ENCODE measurements around the gene ZNF236. TPM values are rescaled to one million over a fixed set of nuclear protein-coding genes. Genes with fewer than 3 reads are reported as not detected.

ZNF236 gene
- total and polyA plus RNA-seq, 2 of the 13 experiments (the other 11 are each of a cell fraction or from before 2014, with no cell fraction given), result 3.0 to 7.2 TPM

GRCh38 chr18:76997951-76998808, 175.8 kb downstream of the ZNF236 start:
- TF ChIP-seq HMGXB4 (CRISPR knock-in tag; IDR thresholded peaks at IDR 0.05; ENCODE audit: borderline replicate concordance in 1 of 2, low read depth in 1 of 2) (no peak), ZNF543 (CRISPR knock-in tag; IDR thresholded peaks at IDR 0.05) (no peak), POLR2AphosphoS2 (IDR thresholded peaks at IDR 0.05; ENCODE audit: low read depth, low read length) (no peak)
- WGBS (ENCODE audit: low lambda C conversion rate), result 78% methylated on average over 37 of the region's 38 CpGs
- peaks cover 28% of the 10 kb centered on the region for H3K4me1 ChIP-seq (ENCODE audit: insufficient read depth, low read length)
- no peak overlapping the region for H3K27ac ChIP-seq (ENCODE audit: extremely low read length, insufficient read depth, low read length)
- ChIA-PET POLR2A (no interaction called here), CTCF (ENCODE audit: low intra/inter-chr PET ratio, low total read pairs) (no interaction called here)
- no peak for FAIRE-seq
- in situ Hi-C loops (cut with HindIII; ENCODE audit: extremely low pct_ligation_motif_present, low pct_unique_long_range_greater_than_20kb), result loop anchor here (10.0 kb wide), 2 partner anchors 207 to 657 kb away; no protein-coding TSS in a partner anchor
- no peaks in the 10 kb centered on the region; a peak in 1 of 5 replicates for H3K27me3 ChIP-seq (ENCODE audit: control insufficient read depth in 1 of 2, insufficient read depth in 2 of 2, low read length in 2 of 2)
- H3K79me2 ChIP-seq (ENCODE audit: insufficient read depth, low read length), result no peaks in the 10 kb centered on the region
- H3K9ac ChIP-seq (ENCODE audit: insufficient read depth, low read depth, low read length), result no peak overlapping the region
- DNase-seq (ENCODE audit: low spot score), result no peak
- H4K20me1 ChIP-seq (ENCODE audit: insufficient read depth, low read length), result no peaks in the 10 kb centered on the region
- H2AFZ ChIP-seq (ENCODE audit: low read length), result no peak overlapping the region
- no peaks in the 10 kb centered on the region for H3K9me3 ChIP-seq (ENCODE audit: low read length)
- BruUV-seq (replicated peaks), result no TSS peak
- no peak overlapping the region for H3K4me2 ChIP-seq (ENCODE audit: low read depth, low read length)
- H3K36me3 ChIP-seq (replicated peaks in 1 of 2; ENCODE audit: control insufficient read depth in 1 of 2, insufficient read depth in 2 of 2, low read length in 2 of 2), result no peaks in the 10 kb centered on the region
- no peak overlapping the region for H3K4me3 ChIP-seq (replicated peaks in 1 of 3; ENCODE audit: insufficient read depth in 1 of 3, low read depth in 2 of 3, low read length in 3 of 3)
- ATAC-seq, result no peak
- intact Hi-C loops (cut with micrococcal nuclease; ENCODE audit: unreplicated experiment), result no loop called here

GRCh38 chr18:76999077-76999476, 176.7 kb downstream of the ZNF236 start:
- no peak overlapping the region for H2AFZ ChIP-seq (ENCODE audit: low read length)
- peaks cover 19% of the 10 kb centered on the region for H3K4me1 ChIP-seq (ENCODE audit: insufficient read depth, low read length)
- no peaks in the 10 kb centered on the region for H3K36me3 ChIP-seq (replicated peaks in 1 of 2; ENCODE audit: control insufficient read depth in 1 of 2, insufficient read depth in 2 of 2, low read length in 2 of 2)
- H3K4me2 ChIP-seq (ENCODE audit: low read depth, low read length), result no peak overlapping the region
- H3K9ac ChIP-seq (ENCODE audit: insufficient read depth, low read depth, low read length), result no peak overlapping the region
- H3K9me3 ChIP-seq (ENCODE audit: low read length), result no peaks in the 10 kb centered on the region
- H4K20me1 ChIP-seq (ENCODE audit: insufficient read depth, low read length), result no peaks in the 10 kb centered on the region
- H3K27me3 ChIP-seq (ENCODE audit: control insufficient read depth in 1 of 2, insufficient read depth in 2 of 2, low read length in 2 of 2), result no peaks in the 10 kb centered on the region; a peak in 1 of 5 replicates
- FAIRE-seq (no peak), ATAC-seq (no peak), DNase-seq (ENCODE audit: low spot score) (no peak)
- in situ Hi-C loops (cut with HindIII; ENCODE audit: extremely low pct_ligation_motif_present, low pct_unique_long_range_greater_than_20kb), result loop anchor here (10.0 kb wide), 2 partner anchors 206 to 656 kb away; no protein-coding TSS in a partner anchor
- ChIA-PET POLR2A (no interaction called here), CTCF (ENCODE audit: low intra/inter-chr PET ratio, low total read pairs) (interaction anchor here (2.0 kb wide), 1 partner anchor 57 kb away, joined by 16 read pairs; no protein-coding TSS in a partner anchor)
- no peaks in the 10 kb centered on the region for H3K79me2 ChIP-seq (ENCODE audit: insufficient read depth, low read length)
- WGBS (ENCODE audit: low lambda C conversion rate), result 91% methylated on average over 13 of the region's 13 CpGs
- no peak overlapping the region for H3K27ac ChIP-seq (ENCODE audit: extremely low read length, insufficient read depth, low read length)
- no peak overlapping the region for H3K4me3 ChIP-seq (replicated peaks in 1 of 3; ENCODE audit: insufficient read depth in 1 of 3, low read depth in 2 of 3, low read length in 3 of 3)
- intact Hi-C loops (cut with micrococcal nuclease; ENCODE audit: unreplicated experiment), result no loop called here
- no TSS peak for BruUV-seq (replicated peaks)
- TF ChIP-seq ZNF513 (CRISPR knock-in tag; conservative IDR thresholded peaks at IDR 0.05) (no peak), THRA (CRISPR knock-in tag; IDR thresholded peaks at IDR 0.05; ENCODE audit: borderline replicate concordance) (no peak), RFX1 (IDR thresholded peaks at IDR 0.05) (no peak), PRMT3 (CRISPR knock-in tag; IDR thresholded peaks at IDR 0.05; ENCODE audit: borderline replicate concordance, low read depth) (no peak), ZGPAT (CRISPR knock-in tag; IDR thresholded peaks at IDR 0.05) (no peak)
